Activated T-helper 9 cell treated with anti-CD3 and anti-CD28 coated beads, Interleukin-2, amount 50 U/mL, for 16 hours (primary cell): ENCODE results near the gene TUSC2.
A peak's percentile ranks its signal among the peaks of the same experiment; 100 is the strongest.
"Not testable (repeated sequence)": the region's sequence is repeated elsewhere in the genome, so short reads cannot be mapped to it uniquely, and the experiment has no call there.

ENCODE experiments used
- DNase-seq: peaks from one replicate; pipeline ENCODE4 v3.0.0-alpha.2; 2020; ENCODE audit warnings: low read depth

The TUSC2 gene

GRCh38 chr3:50294089-50294488 is 33.9 kb downstream of the TUSC2 start:
- DNase-seq = no peak

DNA sequence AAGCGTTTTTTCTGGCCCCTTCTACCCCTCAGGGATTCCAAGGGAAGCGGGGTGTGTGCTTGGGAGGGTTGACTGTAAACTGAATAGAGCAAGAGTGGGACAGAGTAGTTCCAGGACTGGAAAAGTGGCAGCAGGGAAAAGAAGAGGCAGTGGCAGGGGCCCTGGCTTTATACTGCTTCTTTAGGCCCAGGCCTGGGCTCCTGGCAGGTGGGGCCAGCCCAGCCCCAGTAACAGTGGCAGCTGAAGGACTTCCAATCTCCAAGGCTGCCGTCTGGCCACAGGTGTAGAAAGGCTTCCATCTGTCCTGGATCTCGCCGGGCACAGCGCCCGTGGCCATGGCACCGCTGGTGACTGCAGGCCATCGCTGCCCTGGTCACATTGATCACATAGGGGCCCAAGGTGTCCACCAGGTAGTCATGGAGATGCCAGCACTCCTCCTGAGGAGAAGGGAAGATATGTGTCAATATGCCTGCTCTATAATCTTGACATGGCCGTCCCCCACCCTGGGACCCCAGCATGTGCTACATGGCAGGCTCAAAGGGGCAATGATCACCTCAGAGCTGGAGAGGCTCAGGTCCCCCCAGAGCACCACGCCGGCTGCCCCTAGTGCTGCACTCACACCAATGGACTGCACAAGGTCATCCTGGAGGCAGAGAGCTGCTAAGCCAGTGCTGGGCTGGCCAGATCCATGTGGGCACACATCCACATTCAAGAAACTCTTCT is 34.8 kb downstream of the TUSC2 start:
- no peak for DNase-seq

- DNase-seq = peak; percentile 94
Observed at GRCh38 chr3:50292159-50293078, 35.6 kb downstream of the TUSC2 start, which contains the start of gene IFRD2. IFRD2 (minus strand) TSS chr3:50292429; CDS start chr3:50292274, 155 bp downstream.

GRCh38 chr3:50290161-50290641 is 37.8 kb downstream of the TUSC2 start:
- DNase-seq = no peak

DNA sequence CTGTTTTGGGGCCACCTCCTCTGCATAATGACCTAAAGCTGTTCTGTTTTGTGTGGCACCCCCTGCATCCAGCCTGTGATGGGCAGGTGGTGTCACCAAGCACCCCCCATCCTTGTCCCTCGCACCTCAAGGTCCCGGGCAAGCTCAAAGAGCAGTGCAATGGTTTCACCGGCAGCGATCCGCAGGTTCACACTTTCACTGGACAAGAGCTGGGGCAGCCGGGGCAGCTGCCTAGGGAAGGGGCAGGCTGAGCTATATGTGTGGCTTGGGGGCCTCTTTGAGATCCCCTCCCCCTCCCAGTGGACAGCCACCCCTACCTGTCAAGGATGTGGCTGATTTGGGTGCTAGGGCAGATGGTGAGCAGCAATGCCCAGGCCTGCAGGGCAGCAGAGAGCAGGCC is 38.9 kb downstream of the TUSC2 start:
- DNase-seq = no peak

- no peak for DNase-seq
Observed at GRCh38 chr3:50288387-50289007, 39.5 kb downstream of the TUSC2 start.

DNA sequence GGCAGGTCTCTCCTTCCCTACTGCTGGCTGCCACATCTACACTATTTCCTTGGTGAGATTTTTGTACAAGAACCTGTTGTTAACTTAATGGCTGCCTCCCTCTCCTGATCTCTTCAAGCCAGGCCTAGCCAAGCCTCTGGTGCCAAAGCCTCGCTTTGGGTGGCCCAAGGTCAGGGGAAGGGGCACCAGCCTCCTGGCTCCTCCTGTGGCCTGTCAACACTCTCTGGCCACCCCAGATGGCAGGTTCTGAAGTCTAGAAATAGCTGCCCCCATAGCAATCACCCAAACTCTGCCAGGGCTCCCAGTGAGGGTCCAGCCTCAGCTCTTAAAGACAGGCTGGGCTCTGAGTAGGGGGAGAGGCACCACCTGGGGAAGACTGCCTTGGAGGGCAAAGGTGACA is 40.8 kb downstream of the TUSC2 start:
- DNase-seq = no peak

DNA sequence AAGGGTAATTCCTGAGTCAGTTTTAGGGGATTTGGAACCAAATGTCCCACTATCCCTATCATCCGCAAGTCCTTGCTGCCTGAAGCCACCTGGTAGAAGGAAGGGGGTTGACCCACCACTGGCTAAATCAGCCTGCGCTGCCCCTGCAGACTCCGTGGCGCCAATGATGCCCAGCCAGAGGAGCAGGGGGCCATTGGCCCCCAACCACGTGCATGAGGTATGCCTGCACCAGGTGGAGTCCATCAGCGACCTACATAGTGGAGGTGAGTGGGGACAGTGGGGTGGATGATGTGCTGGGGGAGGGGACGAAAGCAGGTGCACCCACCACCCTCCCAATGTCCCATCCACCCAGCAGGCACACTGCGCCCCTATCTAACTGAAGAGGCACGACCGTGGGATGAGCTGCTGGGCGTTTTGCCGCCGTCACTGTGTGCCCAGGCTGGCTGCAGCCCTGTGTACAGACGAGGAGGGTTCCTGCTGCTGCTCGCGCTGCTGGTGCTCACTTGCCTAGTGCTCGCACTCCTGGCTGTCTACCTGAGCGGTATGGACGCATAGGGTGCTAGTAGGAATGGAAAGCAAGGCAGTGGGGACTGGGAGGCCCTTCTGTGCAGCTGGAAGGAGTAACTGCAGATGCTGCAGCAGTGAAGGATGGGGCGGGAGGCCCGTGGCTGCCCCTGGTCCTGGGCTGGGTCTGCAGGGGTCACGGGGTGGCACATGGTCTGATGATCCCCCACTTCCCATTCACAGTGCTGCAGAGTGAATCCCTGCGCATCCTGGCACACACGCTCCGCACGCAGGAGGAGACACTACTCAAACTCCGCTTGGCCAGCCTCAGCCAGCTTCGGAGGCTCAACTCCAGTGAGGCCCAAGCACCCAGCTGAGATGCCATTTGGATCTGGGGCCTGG is 41.4 kb downstream of the TUSC2 start:
- no peak for DNase-seq

DNA sequence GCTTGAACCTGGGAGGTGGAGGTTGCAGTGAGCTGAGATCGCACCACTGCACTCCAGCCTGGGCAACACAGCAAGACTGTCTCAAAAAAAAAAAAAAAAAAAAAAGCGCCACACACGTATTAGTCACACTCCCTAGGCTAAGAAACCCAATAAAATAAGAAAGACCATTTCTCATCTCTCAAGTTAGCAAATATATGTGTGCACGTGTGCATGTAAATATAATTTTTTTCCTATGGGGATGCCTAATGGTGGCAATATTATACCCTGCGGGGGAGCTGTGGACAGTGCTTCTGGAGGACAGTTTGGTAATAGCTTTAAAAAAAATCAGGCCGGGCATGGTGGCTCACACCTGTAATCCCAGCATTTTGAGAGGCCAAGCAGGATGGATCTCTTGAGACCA is 43.9 kb downstream of the TUSC2 start:
- not testable (repeated sequence) for DNase-seq

GRCh38 chr3:50279255-50280016 is 48.6 kb downstream of the TUSC2 start:
- DNase-seq = no peak

- DNase-seq = no peak
Observed at GRCh38 chr3:50278880-50279224, 49.2 kb downstream of the TUSC2 start, which contains the start of gene LSMEM2. LSMEM2 (plus strand) TSS chr3:50279087; CDS start chr3:50279114, 27 bp downstream.

GRCh38 chr3:50278123-50278879 is 49.7 kb downstream of the TUSC2 start:
- no peak for DNase-seq

- no peak for DNase-seq
Observed at GRCh38 chr3:50276762-50277101, 51.3 kb downstream of the TUSC2 start.

DNA sequence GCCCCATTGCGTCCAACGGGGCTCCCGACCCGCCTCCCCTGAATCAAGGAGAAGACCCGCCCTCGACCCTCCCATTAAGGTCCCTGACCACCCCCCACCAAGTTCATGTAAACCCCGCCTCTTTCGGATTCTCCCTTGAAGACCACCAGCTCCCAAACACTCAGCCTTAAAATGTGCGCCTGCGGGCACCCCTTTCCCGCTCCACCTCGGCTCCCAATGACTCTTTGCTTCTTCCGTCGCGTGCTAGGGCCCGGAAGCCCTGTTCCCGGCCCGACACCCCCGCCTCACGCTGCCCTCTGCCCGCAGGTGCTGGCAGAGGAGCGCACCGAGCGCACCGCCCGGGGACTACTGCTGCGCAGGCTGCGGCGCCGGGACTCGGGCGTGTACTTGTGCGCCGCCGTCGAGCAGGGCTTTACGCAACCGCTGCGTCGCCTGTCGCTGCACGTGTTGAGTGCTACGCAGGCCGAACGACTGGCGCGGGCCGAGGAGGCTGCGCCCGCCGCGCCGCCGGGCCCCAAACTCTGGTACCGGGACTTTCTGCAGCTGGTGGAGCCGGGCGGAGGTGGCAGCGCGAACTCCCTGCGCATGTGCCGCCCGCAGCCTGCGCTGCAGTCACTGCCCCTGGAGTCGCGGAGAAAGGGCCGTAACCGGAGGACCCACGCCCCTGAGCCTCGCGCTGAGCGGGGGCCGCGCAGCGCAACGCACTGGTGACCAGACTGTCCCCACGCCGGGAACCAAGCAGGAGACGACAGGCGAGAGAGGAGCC is 51.8 kb downstream of the TUSC2 start:
- no peak for DNase-seq

DNA sequence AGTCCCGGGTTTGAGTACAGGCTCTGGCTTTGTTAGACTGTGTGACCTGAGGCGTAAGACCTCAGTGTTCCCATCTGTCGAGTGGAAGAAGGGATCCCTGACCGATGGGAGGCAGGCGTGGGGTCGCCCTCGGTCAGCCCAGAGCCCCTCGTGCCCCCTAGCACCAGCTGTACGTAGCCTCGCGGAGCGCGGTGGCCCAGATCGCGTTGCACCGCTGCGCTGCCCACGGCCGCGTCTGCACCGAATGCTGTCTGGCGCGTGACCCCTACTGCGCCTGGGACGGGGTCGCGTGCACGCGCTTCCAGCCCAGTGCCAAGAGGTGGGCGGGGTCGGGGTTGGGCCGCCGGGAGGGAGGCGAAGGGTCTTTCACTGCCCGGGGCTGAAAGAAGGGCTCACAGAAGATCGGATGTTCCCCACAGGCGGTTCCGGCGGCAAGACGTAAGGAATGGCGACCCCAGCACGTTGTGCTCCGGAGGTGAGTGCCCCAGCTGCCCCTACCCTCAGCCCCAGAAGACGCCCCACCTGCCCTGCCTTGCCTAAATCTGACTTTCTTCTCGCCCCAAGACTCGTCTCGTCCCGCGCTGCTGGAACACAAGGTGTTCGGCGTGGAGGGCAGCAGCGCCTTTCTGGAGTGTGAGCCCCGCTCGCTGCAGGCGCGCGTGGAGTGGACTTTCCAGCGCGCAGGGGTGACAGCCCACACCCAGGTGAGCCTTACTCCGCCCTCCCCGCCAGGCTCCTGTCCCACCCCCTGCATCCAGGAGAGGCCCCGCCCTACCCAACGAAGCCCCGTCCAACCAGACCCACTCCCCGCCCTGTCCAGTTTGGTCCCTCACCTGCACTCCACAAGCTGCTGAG is 52.7 kb downstream of the TUSC2 start:
- no peak for DNase-seq
